Right renal pelvis (tissue), 4 donors: Measurements from ENCODE around the gene PM20D1. TPM values are rescaled to one million over a fixed set of nuclear protein-coding genes. Genes with fewer than 3 reads are reported as not detected.
A peak's percentile ranks its signal among the peaks of the same experiment; 100 is the strongest.
"Not testable (repeated sequence)": the region's sequence is repeated elsewhere in the genome, so short reads cannot be mapped to it uniquely, and the experiment has no call there.

Experiments used
- DNase-seq, 4 donors: peaks; one replicate each; pipeline ENCODE4 v3.0.0-alpha.2; 2013; ENCODE audit warnings: low read depth in 4 of 4, low spot score in 3 of 4, missing footprints in 1 of 4
- polyA plus RNA-seq, 4 donors: library from polyadenylated mRNA; unstranded; fragments of 120-200 nt; gene quantifications; one replicate each; pipeline ENCODE4 v1.2.1, GENCODE V29; 2013; ENCODE audit not compliant: insufficient read length in 4 of 4

PM20D1 gene
- 1 to 10 TPM in 3 of 4 donors, under 1 TPM in 1; 0.39 to 3.3 (median 1.7) TPM for polyA plus RNA-seq

DNA sequence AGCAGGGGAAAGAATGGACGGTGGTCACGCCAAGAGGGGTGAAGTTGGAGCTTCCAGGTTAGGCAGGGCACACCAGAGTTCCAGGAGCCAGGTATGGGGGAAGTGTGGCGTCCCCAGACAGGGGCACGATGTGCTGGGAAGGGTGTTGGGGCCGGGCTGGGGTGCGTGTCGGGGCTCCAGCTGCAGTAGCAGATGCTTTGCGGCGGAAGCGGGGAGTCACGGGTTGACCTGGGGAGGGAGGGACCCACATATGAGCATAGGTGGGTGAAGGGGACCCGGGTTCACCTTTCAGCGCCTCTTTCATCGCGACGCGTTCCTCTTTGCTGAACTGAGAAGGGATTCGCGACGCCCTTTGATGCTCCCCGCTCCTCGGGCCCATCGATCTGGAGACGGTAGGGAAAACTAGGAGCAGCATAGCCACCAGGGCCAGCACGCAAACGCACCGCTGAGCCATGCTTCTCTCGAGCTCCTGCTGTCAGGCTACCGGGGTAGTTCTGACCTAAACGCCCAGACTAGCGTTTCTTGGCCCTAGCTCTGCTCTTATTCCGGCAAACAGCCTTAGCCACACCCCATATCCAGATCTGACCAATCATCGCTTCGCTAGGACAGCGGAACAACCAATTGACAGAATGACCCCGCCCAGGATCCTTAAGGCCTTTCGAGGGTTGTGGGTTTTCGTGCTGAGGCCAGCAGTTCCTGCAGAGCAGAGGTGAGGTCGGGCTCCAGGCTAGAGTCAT lies at the start of gene PM20D1:
PM20D1 (minus strand) TSS at position 514 of the 737 bp plus-strand sequence; CDS start at position 454, 60 bp downstream.
- peak in 3 of 4 donors; percentile 63 to 84 (median 79) for DNase-seq

DNA sequence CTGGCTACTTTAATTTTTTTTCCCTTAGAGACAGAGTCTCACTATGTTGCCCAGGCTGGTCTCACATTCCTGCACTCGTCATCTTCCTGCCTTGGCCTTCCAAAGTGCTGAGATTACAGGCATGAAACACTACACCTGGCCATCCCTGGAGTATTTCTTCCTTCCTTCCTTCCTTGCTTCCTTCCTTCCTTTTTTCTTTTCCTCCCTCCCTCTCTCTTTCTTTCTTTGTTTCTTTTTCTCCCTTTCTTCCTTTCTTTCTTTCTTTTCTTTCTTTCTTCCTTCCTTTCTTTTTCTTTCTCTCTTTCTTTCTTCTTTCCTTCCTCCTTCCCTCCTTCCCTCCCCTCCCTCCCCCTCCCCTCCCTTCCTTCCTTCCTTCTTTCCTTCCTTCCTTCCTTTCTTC lies 46.4 kb upstream of the PM20D1 start:
- DNase-seq = no peak

DNA sequence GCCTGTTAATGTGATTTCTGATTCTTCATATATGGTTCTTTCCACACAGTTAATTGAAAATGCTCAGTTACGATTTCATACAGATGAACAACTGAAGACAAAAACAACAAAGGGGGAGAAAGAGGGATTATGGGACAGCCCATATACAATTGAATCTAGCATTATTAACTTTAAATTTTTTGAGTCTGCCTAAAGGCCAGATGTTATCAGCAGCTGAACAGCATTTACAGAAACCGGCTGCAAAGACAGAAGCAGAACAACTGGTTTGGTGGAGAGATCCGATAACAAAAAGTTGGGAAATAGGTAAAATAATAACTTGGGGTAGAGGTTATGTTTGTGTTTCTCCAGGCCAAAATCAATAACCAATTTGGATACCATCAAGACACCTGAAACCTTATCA lies 44.2 kb upstream of the PM20D1 start:
- not testable (repeated sequence) for DNase-seq

DNA sequence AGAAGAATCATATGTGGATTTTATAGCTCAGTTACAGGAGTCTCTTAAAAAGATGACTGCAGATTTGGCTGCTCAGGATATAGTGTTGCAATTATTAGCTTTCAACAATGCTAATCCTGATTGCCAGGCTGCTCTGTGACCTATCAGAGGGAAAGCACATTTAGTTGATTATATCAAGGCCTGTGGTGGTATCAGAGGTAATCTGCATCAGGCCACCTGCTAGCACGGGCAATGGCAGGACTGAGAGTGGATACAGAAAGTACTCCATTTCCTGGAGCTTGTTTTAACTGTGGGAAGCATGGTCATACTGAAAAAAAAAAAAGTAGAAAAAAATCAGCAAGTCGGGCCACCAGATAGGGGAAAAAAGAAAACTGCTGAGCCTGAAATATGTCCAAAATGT lies 42.2 kb upstream of the PM20D1 start:
- DNase-seq = not testable (repeated sequence)

GRCh38 chr1:205891481-205891880 lies 41.5 kb upstream of the PM20D1 start:
- DNase-seq = not testable (repeated sequence)

- DNase-seq = not testable (repeated sequence)
Measured at GRCh38 chr1:205890631-205891030, 40.7 kb upstream of the PM20D1 start.

DNA sequence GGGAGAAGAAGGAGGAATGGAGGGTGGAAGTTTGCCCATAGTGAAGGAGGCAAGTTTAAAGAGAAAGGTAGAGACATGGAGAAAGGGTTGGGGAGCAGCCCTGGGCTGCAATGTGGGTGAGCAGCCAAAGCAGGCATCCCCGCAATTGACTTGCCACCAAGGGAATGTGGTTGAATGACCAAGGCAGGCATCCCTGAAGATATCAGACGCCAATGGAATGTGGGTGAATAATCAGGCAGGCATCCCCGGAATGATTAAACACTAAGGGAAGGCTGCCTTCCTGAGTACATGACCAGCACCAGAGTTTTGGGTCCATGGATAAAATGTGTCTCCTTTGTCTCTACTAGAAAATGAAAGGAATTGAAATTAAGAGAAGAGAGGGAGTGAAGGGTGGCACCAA lies 39.8 kb upstream of the PM20D1 start:
- DNase-seq = not testable (repeated sequence)

- not testable (repeated sequence) for DNase-seq
Measured at GRCh38 chr1:205889006-205889405, 39.1 kb upstream of the PM20D1 start.

DNA sequence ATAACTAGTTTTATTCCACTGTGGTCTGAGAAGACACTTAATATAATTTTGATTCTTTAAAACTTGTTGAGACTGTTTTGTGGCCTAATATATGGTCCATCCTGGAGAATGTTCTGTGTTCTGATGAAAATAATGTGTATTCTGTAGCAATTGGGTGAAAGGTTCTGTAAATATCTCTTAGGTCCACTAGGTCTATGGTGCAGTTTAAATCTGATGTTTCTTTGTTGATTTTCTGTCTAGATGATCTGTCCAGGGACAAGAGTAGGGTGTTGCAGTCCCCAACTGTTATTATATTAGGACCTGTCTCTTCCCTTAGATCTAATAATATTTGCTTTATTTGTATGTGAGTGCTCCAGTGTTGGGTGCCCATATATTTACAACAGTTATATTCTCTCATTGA lies 33.9 kb upstream of the PM20D1 start:
- DNase-seq = no peak

- DNase-seq = no peak
Measured at GRCh38 chr1:205880923-205881322, 31.0 kb upstream of the PM20D1 start.

DNA sequence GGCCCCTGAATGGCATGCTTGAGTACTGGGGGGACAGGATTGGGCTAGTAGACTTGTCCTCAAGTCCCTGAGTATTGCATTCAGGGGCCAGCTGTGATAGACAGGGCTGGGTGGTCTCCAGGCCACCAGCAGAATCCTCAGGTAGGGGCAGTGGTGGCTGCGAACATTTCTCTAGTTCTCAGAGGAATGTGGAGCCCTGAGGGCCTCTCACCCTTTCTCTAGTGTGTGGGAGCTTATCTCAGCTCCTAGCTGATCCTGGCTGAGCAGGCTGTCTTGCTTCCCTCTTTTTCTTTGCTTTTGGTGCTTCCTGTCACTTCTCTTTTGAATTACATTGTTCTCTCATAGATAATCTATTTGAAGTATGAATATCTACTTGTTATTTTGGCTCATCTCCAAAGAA lies 30.0 kb upstream of the PM20D1 start:
- DNase-seq = no peak

- no peak for DNase-seq
Measured at GRCh38 chr1:205878026-205878425, 28.1 kb upstream of the PM20D1 start.

DNA sequence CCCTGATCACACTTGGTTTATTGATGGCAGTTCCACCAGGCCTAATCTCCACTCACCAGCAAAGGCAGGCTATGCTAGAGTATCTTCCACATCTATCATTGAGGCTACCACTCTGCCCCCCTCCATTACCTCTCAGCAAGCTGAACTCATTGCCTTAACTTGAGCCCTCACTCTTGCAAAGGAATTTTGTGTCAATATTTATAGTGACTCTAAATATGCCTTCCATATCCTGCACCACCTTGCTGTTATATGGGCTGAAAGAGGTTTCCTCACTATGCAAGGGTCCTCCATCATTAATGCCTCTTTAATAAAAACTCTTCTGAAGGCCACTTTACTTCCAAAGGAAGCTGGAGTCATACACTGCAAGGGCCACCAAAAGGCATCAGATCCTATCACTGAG lies 23.2 kb upstream of the PM20D1 start:
- not testable (repeated sequence) for DNase-seq

DNA sequence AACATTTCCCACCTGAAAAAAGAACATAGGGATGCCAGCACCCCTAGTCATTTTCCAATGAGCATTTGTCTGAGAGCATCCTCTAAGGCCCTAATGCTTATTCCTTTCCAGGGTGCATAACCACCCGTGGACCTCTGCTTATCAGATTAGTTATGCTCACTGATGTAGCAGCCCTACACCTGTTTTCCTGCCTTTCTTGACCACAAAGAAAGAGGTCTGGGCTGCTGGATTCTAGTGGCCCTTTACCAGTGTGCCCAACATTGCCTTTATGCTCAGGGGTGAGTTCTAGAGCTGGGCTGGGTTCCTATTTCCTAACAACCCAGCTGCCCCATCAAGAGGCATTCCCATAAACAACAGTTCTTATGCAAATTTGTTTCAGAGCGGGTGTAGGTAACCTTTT lies 20.3 kb upstream of the PM20D1 start:
- no peak for DNase-seq

DNA sequence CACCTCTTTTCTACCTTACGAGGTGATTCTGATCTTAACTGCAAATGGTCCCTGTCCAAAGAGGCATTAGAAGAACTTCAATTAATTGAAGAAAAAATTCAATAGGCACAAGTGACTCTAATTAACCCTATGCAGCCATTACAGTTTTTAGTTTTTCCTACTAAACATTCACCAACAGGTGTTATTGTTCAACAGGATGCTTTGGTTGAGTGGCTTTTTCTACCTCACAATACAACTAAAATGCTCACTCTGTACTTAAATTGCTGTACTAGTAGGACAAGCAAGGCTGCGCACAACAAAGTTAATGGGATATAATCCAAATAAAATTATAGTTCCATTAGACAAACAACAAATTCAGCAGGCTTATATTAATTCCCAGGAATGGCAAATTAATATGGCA lies 11.6 kb upstream of the PM20D1 start:
- no peak for DNase-seq

DNA sequence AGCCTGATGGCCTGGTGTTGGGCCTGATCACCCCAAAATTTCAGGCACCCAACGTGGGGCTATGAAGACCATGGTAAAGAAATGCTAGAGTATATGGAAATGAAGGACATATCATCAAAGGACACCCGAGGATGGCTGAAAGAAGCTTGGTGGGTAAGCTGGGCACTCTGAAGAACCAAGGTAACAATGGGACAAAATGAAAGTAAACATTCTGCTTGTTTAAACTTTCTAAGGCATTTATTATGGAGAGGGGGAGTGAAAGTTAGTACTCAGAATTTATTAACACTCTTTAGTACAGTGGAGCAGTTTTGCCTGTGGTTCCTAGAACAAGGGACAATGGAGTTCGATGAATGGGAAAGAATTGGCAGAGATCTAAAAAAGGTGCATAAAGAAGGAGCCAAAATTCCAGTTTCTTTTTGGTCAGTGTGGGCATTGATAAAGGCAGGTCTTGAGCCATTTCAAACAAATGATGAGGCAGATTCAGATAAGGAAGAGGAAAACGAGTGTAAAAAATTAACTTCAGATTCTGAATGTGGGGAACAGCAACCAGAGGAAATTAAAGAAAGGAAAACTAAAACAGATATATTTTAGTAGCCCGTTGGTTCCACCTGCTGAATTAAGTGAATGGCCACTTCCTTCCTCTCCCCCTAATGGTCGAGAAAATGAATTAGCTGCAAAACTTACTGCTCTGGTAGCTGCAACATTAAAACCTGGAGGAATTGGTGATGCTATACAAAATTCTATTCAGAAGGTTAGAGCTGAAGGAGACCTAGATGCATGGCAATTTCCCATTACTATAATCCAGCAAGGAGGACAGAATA lies 8.4 kb upstream of the PM20D1 start:
- DNase-seq = no peak

- DNase-seq = not testable (repeated sequence)
Measured at GRCh38 chr1:205857501-205857900, 7.6 kb upstream of the PM20D1 start.

GRCh38 chr1:205856433-205856832 lies 6.5 kb upstream of the PM20D1 start:
- no peak for DNase-seq

- DNase-seq = no peak
Measured at GRCh38 chr1:205852969-205853368, 3.0 kb upstream of the PM20D1 start.

GRCh38 chr1:205851993-205852392 lies 2.1 kb upstream of the PM20D1 start:
- no peak for DNase-seq

DNA sequence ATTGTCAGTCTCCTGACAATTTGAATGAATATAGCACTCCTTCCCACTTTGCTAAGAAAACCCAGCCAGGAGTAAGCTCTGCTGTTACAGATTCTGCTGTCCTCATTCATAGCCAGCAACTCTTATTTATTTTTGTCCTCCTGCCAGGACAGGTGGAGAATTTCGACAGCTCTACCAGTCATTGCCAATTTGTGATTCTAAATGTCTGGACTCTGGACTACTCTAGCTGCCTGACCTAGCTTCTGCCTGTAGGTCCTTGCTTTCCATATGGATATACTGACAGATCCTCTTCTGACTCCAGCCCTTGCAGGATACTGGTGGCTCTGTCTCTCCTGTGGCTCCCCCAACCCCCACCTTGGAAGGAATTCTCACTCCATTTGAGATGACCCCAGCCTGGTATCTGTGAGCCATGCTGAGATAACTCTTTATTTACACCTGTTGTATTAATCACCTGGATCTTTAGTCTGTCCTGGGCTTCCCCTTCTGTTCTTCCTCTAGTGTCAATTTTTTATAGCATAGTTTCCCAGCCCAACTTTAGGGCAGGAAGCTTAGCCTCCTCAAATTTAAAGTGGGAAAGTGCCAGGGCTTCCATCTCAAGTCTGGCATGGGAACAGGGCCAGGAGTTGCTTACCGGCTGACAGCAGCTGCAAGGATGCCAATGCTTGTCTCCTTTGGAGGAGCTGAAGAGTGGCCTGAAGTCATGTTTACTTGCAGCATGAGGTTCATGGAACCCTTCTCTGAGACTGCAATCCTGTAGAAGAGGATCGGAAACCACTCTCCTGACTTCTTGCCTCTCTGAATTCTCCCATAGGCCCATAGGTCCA lies 6.7 kb downstream of the PM20D1 start:
- no peak for DNase-seq
